Keratinocyte (primary cell): ENCODE data around the gene EPHA6. TPM values are rescaled to one million over a fixed set of nuclear protein-coding genes. Genes with fewer than 3 reads are reported as not detected.

Source experiments
- DNase-seq: peaks from one replicate; pipeline ENCODE4 v3.0.0-alpha.2; 2011; ENCODE audit warnings: low read depth, missing footprints, low spot score
- FAIRE-seq: peaks from 2 replicates; lab custom pipeline; 2011; peaks lifted over from hg19 to GRCh38; lab: Jason Lieb, UNC
- H2AFZ ChIP-seq: 2 replicates; pipeline ENCODE4 v1.6.0; 2012; ENCODE audit warnings: low read length, control low read depth, inconsistent platforms; ENCODE audit not compliant: control insufficient read depth
- H3K27ac ChIP-seq: 2 replicates; pipeline ENCODE4 v1.5.1; 2011; ENCODE audit warnings: low read length; ENCODE audit not compliant: control insufficient read depth, insufficient read depth
- H3K27me3 ChIP-seq: 3 replicates; pipeline ENCODE4 v1.6.0; 2011; ENCODE audit warnings: low read length; ENCODE audit not compliant: control insufficient read depth, insufficient read depth; ENCODE audit errors: extremely low read depth
- H3K36me3 ChIP-seq, 2 experiments: 2 replicates in 1 of 2; 3 replicates in 1 of 2; pipeline ENCODE4 v1.5.1; 2011; ENCODE audit warnings: low read length in 2 of 2, mild to moderate bottlenecking in 1 of 2; ENCODE audit not compliant: control insufficient read depth in 2 of 2, insufficient read depth in 2 of 2; ENCODE audit errors: extremely low read depth in 1 of 2
- H3K4me1 ChIP-seq: 3 replicates; pipeline ENCODE4 v1.5.1; 2011; ENCODE audit warnings: low read length; ENCODE audit not compliant: control insufficient read depth, insufficient read depth; ENCODE audit errors: extremely low read depth
- H3K4me2 ChIP-seq: 3 replicates; pipeline ENCODE4 v1.6.0; 2011; ENCODE audit warnings: low read depth, low read length; ENCODE audit not compliant: control insufficient read depth, insufficient read depth; ENCODE audit errors: extremely low read depth
- H3K4me3 ChIP-seq, 3 experiments: fragments of 200-600 bp in 1 of 3; sonication (generic) in 1 of 3; 2 replicates in 2 of 3; 3 replicates in 1 of 3; pipeline ENCODE4 v1.5.1; 2011 to 2016; ENCODE audit warnings: low read length in 3 of 3, mild to moderate bottlenecking in 3 of 3, control low read depth in 2 of 3, inconsistent platforms in 1 of 3, low read depth in 1 of 3, mixed read lengths in 1 of 3, mixed run types in 1 of 3, moderate library complexity in 1 of 3; ENCODE audit not compliant: control insufficient read depth in 2 of 3, insufficient read depth in 2 of 3; ENCODE audit errors: extremely low read depth in 1 of 3
- H3K79me2 ChIP-seq: 2 replicates; pipeline ENCODE4 v1.6.0; 2012; ENCODE audit warnings: low read length; ENCODE audit not compliant: control insufficient read depth, insufficient read depth
- H3K9ac ChIP-seq: 3 replicates; pipeline ENCODE4 v1.6.0; 2011; ENCODE audit warnings: low read length; ENCODE audit not compliant: control insufficient read depth, insufficient read depth; ENCODE audit errors: extremely low read depth
- H3K9me1 ChIP-seq: 3 replicates; pipeline ENCODE4 v1.6.0; 2011; ENCODE audit warnings: low read length; ENCODE audit not compliant: control insufficient read depth, insufficient read depth; ENCODE audit errors: extremely low read depth
- H3K9me3 ChIP-seq: 2 replicates; pipeline ENCODE4 v1.5.1; 2012; ENCODE audit warnings: low read depth, low read length; ENCODE audit not compliant: control insufficient read depth
- H4K20me1 ChIP-seq: 3 replicates; pipeline ENCODE4 v1.6.0; 2011; ENCODE audit warnings: low read length; ENCODE audit not compliant: control insufficient read depth, insufficient read depth; ENCODE audit errors: extremely low read depth
- CTCF ChIP-seq, 3 experiments: IDR thresholded peaks in 1 of 3; conservative IDR thresholded peaks in 1 of 3; optimal IDR thresholded peaks in 1 of 3; 2 replicates in 2 of 3; 3 replicates in 1 of 3; pipeline versions ENCODE3 to v1.5.1; 2011; ENCODE audit warnings: low read length in 3 of 3, mild to moderate bottlenecking in 3 of 3, moderate library complexity in 2 of 3, control low read depth in 1 of 3, inconsistent platforms in 1 of 3; ENCODE audit not compliant: insufficient read depth in 2 of 3; ENCODE audit errors: extremely low read depth in 1 of 3
- EZH2 ChIP-seq: IDR thresholded peaks from one replicate; pipeline ENCODE4 v1.6.1; 2012; ENCODE audit warnings: inconsistent platforms, mild to moderate bottlenecking, low read length, moderate library complexity
- dilution Hi-C: fragments of 300-500 bp; cut with MboI; formaldehyde crosslinking; loops from one replicate; pipeline ENCODE4 v1.7.0; 2020; ENCODE audit warnings: low sequenced_read_pairs; ENCODE audit not compliant: extremely low pct_ligation_motif_present
- polyA plus RNA-seq, 5 experiments: library from polyadenylated mRNA; depleted of rRNA in 3 of 5; stranded (reverse) in 3 of 5; stranded (forward) in 1 of 5; unstranded in 1 of 5; fragments of >200 nt; gene quantifications; 1 replicate in 1 of 5; 2 replicates in 3 of 5; 3 replicates in 1 of 5; pipeline versions ENCODE4 v1.2.1 to v1.2.3, GENCODE V29; 2011 to 2012; ENCODE audit warnings: missing spikeins in 2 of 5, low read depth in 1 of 5, low replicate concordance in 1 of 5

EPHA6 gene
- polyA plus RNA-seq, 1 donor (not counting 4 experiments of a cell fraction or from before 2014, with no cell fraction given), result not detected

GRCh38 chr3:97689962-97690361, 875.6 kb downstream of the EPHA6 start:
- DNase-seq (no peak), FAIRE-seq (no peak)
- Histone ChIP-seq H2AFZ (no peak overlapping the region), H3K36me3 (no peaks in the 10 kb centered on the region), H3K9ac (no peak overlapping the region), H3K4me3 (no peak overlapping the region), H3K27me3 (no peaks in the 10 kb centered on the region), H3K79me2 (no peaks in the 10 kb centered on the region), H4K20me1 (no peaks in the 10 kb centered on the region), H3K4me2 (no peak overlapping the region), H3K9me1 (no peaks in the 10 kb centered on the region), H3K9me3 (no peaks in the 10 kb centered on the region), H3K27ac (no peak overlapping the region), H3K4me1 (peaks cover 11% of the 10 kb centered on the region)
- dilution Hi-C loops, result no loop called here
- TF ChIP-seq CTCF (optimal IDR thresholded peaks at IDR 0.05 in 1 of 3, IDR thresholded peaks at IDR 0.05 in 1 of 3, conservative IDR thresholded peaks at IDR 0.05 in 1 of 3; ENCODE audit: extremely low read depth in 1 of 3, insufficient read depth in 2 of 3, low read length in 3 of 3) (no peak), EZH2 (no peak)

- no peak overlapping the region for H3K27ac ChIP-seq
- no peaks in the 10 kb centered on the region for H3K79me2 ChIP-seq
- no peak overlapping the region for H2AFZ ChIP-seq
- no peaks in the 10 kb centered on the region for H3K36me3 ChIP-seq
- no peaks in the 10 kb centered on the region for H4K20me1 ChIP-seq
- H3K4me2 ChIP-seq, result no peak overlapping the region
- H3K4me1 ChIP-seq, result peaks cover 4% of the 10 kb centered on the region
- H3K4me3 ChIP-seq, result no peak overlapping the region
- no peaks in the 10 kb centered on the region for H3K27me3 ChIP-seq
- no peak for FAIRE-seq
- H3K9me3 ChIP-seq, result no peaks in the 10 kb centered on the region
- TF ChIP-seq EZH2, result no peak
- no peak for TF ChIP-seq CTCF (optimal IDR thresholded peaks at IDR 0.05 in 1 of 3, IDR thresholded peaks at IDR 0.05 in 1 of 3, conservative IDR thresholded peaks at IDR 0.05 in 1 of 3; ENCODE audit: extremely low read depth in 1 of 3, insufficient read depth in 2 of 3, low read length in 3 of 3)
- dilution Hi-C loops, result no loop called here
- H3K9me1 ChIP-seq, result no peaks in the 10 kb centered on the region
- no peak for DNase-seq
- no peak overlapping the region for H3K9ac ChIP-seq
These were observed 877.0 kb downstream of the EPHA6 start for GRCh38 chr3:97691354-97691753.
